SK-N-SH (cell line): ENCODE results near the gene SORCS3.

Experiments
- CTCF ChIP-seq: fragments of 200-600 bp; sonication (generic); IDR thresholded peaks from 2 replicates; pipeline ENCODE4 v1.6.1; 2017; ENCODE audit warnings: antibody characterized with exemption, mild to moderate bottlenecking, moderate library complexity
- ELF1 ChIP-seq: IDR thresholded peaks from 2 replicates; pipeline ENCODE4 v1.4.0; 2012
- EP300 ChIP-seq, 2 experiments: IDR thresholded peaks; 2 replicates each; pipeline versions ENCODE4 v1.4.0 to v1.6.1; 2012; ENCODE audit warnings: borderline replicate concordance in 1 of 2, low read depth in 1 of 2, low read length in 1 of 2
- GABPA ChIP-seq: IDR thresholded peaks from 2 replicates; pipeline ENCODE4 v1.4.0; 2012; ENCODE audit warnings: low read depth, mild to moderate bottlenecking
- GATA2 ChIP-seq: sonication (generic); formaldehyde crosslinking; IDR thresholded peaks from 2 replicates; pipeline ENCODE4 v1.5.0; 2020; ENCODE audit warnings: mild to moderate bottlenecking, missing genetic modification reagents
- PBX3 ChIP-seq: IDR thresholded peaks from 2 replicates; pipeline ENCODE4; 2012
- RXRA ChIP-seq: IDR thresholded peaks from 2 replicates; pipeline ENCODE4 v1.4.0; 2012; ENCODE audit warnings: low read depth, mild to moderate bottlenecking, borderline replicate concordance
- SIN3A ChIP-seq: IDR thresholded peaks from 2 replicates; pipeline ENCODE4 v1.6.1; 2012; ENCODE audit warnings: low read depth, mild to moderate bottlenecking, low read length, moderate library complexity, borderline replicate concordance
- USF2 ChIP-seq: fragments of 150-350 bp; IDR thresholded peaks from 2 replicates; pipeline ENCODE4 v1.6.1; 2017; ENCODE audit warnings: antibody characterized with exemption, low read length, low read depth, borderline replicate concordance

- no peak for TF ChIP-seq CTCF
- TF ChIP-seq SIN3A: no peak
- no peak for TF ChIP-seq USF2
- no peak for TF ChIP-seq RXRA
- TF ChIP-seq GABPA: no peak
- TF ChIP-seq GATA2 (CRISPR knock-in tag): no peak
- no peak for TF ChIP-seq EP300 (IDR thresholded peaks at IDR 0.05; ENCODE audit: borderline replicate concordance in 1 of 2, low read depth in 1 of 2, low read length in 1 of 2)
- TF ChIP-seq PBX3: no peak
- TF ChIP-seq ELF1: no peak
Measured at GRCh38 chr10:104924101-104924795, 283.2 kb downstream of the SORCS3 start.
